ENCODE results near the gene RAPGEF6.

RAPGEF6 gene

GRCh38 chr5:131530706-131531331, 104.2 kb downstream of the RAPGEF6 start:
- Histone ChIP-seq H3K4me3 (ENCODE audit: low read depth, low read length) (no peak overlapping the region), H3K27ac (ENCODE audit: extremely low read depth, low read depth, low read length) (no peak overlapping the region), H3K36me3 (ENCODE audit: control insufficient read depth in 2 of 2, insufficient read depth in 1 of 2, low read length in 2 of 2) (no peaks in the 10 kb centered on the region), H3K9me3 (ENCODE audit: control insufficient read depth, insufficient read depth, low read depth, low read length) (no peaks in the 10 kb centered on the region), H3K4me1 (ENCODE audit: control insufficient read depth, insufficient read depth, low read length) (peaks cover 37% of the 10 kb centered on the region)
- POLR2A ChIA-PET, result no interaction called here
- TF ChIP-seq ZNF335 (tag by site-specific recombination; conservative IDR thresholded peaks at IDR 0.05) (peak; percentile 50), SCRT2 (tag by site-specific recombination; IDR thresholded peaks at IDR 0.05) (no peak), ZBTB48 (tag by site-specific recombination; IDR thresholded peaks at IDR 0.05) (no peak), TRIM28 (IDR thresholded peaks at IDR 0.05; ENCODE audit: borderline replicate concordance, low read length) (0 out of 2 replicates have a peak, but pooled peaks have one; percentile 45)
- CTCF ChIA-PET, result no interaction called here

DNA sequence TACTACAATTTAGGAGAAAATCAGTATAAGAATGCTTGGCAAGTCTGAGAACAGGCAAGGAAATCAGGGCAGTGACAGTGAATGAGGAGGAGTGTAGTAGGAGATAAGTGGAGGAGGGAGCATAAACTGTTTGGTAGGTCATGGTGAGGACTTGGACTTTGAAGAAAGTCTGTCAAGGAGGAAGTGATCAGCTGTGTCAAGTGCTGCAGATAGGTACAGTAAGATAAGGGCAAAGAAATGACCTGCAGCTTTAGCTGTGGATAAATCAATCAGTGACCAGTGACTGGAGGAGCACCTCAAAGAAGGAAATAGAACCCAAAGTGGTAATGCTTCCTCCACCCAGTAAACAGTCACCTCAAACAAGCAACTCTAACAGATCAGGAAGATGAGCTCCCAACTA, 106.3 kb downstream of the RAPGEF6 start:
- H3K4me3 ChIP-seq (ENCODE audit: low read depth, low read length), result no peak overlapping the region
- CTCF ChIA-PET, result interaction anchor here (0.7 kb wide), 1 partner anchor 898 kb away, joined by 3 read pairs; no protein-coding TSS in a partner anchor
- H3K4me1 ChIP-seq (ENCODE audit: control insufficient read depth, insufficient read depth, low read length), result peaks cover 29% of the 10 kb centered on the region
- POLR2A ChIA-PET, result no interaction called here
- TF ChIP-seq, protein P1, sequence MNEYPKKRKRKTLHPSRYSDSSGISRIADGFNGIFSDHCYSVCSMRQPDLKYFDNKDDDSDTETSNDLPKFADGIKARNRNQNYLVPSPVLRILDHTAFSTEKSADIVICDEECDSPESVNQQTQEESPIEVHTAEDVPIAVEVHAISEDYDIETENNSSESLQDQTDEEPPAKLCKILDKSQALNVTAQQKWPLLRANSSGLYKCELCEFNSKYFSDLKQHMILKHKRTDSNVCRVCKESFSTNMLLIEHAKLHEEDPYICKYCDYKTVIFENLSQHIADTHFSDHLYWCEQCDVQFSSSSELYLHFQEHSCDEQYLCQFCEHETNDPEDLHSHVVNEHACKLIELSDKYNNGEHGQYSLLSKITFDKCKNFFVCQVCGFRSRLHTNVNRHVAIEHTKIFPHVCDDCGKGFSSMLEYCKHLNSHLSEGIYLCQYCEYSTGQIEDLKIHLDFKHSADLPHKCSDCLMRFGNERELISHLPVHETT (tag by site-specific recombination; IDR thresholded peaks at IDR 0.05), result no peak
- peak; percentile 48 for TF ChIP-seq EGR2 (tag by site-specific recombination; IDR thresholded peaks at IDR 0.05; ENCODE audit: low read depth)
- TF ChIP-seq ZNF600 (tag by site-specific recombination; IDR thresholded peaks at IDR 0.05), result no peak
- peak; percentile 15; the same call in 1 of the 2 replicates for TF ChIP-seq PRDM1 (tag by site-specific recombination; IDR thresholded peaks at IDR 0.05)
- no peaks in the 10 kb centered on the region for H3K9me3 ChIP-seq (ENCODE audit: control insufficient read depth, insufficient read depth, low read depth, low read length)
- no peaks in the 10 kb centered on the region for H3K36me3 ChIP-seq (ENCODE audit: control insufficient read depth in 2 of 2, insufficient read depth in 1 of 2, low read length in 2 of 2)
- no peak overlapping the region for H3K27ac ChIP-seq (ENCODE audit: extremely low read depth, low read depth, low read length)

DNA sequence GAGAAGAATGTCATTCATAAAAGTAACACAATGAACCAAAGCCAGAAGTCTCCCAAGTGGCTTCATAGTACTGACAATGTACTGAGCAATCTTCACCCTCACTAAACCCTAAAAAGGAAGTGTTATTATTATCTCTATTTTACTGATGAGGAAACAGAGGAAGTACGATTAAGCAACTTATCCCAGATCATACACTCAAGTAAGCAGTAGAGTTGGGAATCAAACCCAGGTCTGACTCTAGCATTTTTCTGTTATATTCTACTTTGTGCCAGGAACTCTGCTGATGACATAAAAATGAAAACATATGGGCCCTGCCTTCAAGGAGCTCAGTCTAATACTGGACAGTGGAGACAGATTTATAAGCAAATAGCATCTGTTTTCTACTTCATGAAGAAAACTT, 109.2 kb downstream of the RAPGEF6 start:
- POLR2A ChIA-PET, result no interaction called here
- Histone ChIP-seq H3K4me1 (ENCODE audit: control insufficient read depth, insufficient read depth, low read length) (peaks cover 16% of the 10 kb centered on the region), H3K36me3 (ENCODE audit: control insufficient read depth in 2 of 2, insufficient read depth in 1 of 2, low read length in 2 of 2) (no peaks in the 10 kb centered on the region), H3K9me3 (ENCODE audit: control insufficient read depth, insufficient read depth, low read depth, low read length) (no peaks in the 10 kb centered on the region), H3K27ac (ENCODE audit: extremely low read depth, low read depth, low read length) (no peak overlapping the region), H3K4me3 (ENCODE audit: low read depth, low read length) (no peak overlapping the region)
- CTCF ChIA-PET, result no interaction called here
- TF ChIP-seq ZNF837 (tag by site-specific recombination; IDR thresholded peaks at IDR 0.05) (no peak), HOXA7 (CRISPR knock-in tag; IDR thresholded peaks at IDR 0.05; ENCODE audit: borderline replicate concordance) (no peak), ZNF37A (tag by site-specific recombination; IDR thresholded peaks at IDR 0.05) (no peak), ZXDB (tag by site-specific recombination; IDR thresholded peaks at IDR 0.05) (no peak), TSHZ1 (tag by site-specific recombination; IDR thresholded peaks at IDR 0.05; ENCODE audit: borderline replicate concordance) (no peak), ZFP3 (tag by site-specific recombination; IDR thresholded peaks at IDR 0.05; ENCODE audit: low read depth) (no peak)
- TF ChIP-seq, protein P2, sequence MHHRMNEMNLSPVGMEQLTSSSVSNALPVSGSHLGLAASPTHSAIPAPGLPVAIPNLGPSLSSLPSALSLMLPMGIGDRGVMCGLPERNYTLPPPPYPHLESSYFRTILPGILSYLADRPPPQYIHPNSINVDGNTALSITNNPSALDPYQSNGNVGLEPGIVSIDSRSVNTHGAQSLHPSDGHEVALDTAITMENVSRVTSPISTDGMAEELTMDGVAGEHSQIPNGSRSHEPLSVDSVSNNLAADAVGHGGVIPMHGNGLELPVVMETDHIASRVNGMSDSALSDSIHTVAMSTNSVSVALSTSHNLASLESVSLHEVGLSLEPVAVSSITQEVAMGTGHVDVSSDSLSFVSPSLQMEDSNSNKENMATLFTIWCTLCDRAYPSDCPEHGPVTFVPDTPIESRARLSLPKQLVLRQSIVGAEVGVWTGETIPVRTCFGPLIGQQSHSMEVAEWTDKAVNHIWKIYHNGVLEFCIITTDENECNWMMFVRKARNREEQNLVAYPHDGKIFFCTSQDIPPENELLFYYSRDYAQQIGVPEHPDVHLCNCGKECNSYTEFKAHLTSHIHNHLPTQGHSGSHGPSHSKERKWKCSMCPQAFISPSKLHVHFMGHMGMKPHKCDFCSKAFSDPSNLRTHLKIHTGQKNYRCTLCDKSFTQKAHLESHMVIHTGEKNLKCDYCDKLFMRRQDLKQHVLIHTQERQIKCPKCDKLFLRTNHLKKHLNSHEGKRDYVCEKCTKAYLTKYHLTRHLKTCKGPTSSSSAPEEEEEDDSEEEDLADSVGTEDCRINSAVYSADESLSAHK (tag by site-specific recombination; IDR thresholded peaks at IDR 0.05), result no peak

All from HEK293 (cell line).